IMR-90 (cell line): Measurements from ENCODE around the gene POTEG.
"Not testable (repeated sequence)": the region's sequence is repeated elsewhere in the genome, so short reads cannot be mapped to it uniquely, and the experiment has no call there.

Experiments used
- CEBPB ChIP-seq: IDR thresholded peaks from 2 replicates; pipeline ENCODE4 v1.6.1; 2012; ENCODE audit warnings: low read depth, low read length, improper control_type of control experiment
- CHD1 ChIP-seq: IDR thresholded peaks from 2 replicates; pipeline ENCODE4 v1.6.1; 2012; ENCODE audit warnings: low read depth, low read length, improper control_type of control experiment
- FOS ChIP-seq: fragments of 150-350 bp; IDR thresholded peaks from 2 replicates; pipeline ENCODE4 v1.6.1; 2016; ENCODE audit warnings: low read depth, low read length
- MAFK ChIP-seq: IDR thresholded peaks from 2 replicates; pipeline ENCODE4 v1.6.1; 2012; ENCODE audit warnings: low read depth, low read length, improper control_type of control experiment
- MAZ ChIP-seq: IDR thresholded peaks from 2 replicates; pipeline ENCODE4 v1.6.1; 2012; ENCODE audit warnings: low read depth, mild to moderate bottlenecking, low read length, improper control_type of control experiment, moderate library complexity, borderline replicate concordance
- MXI1 ChIP-seq: IDR thresholded peaks from 2 replicates; pipeline ENCODE4 v1.6.1; 2012; ENCODE audit warnings: low read depth, mild to moderate bottlenecking, low read length, moderate library complexity, borderline replicate concordance
- POLR2A ChIP-seq: IDR thresholded peaks from 2 replicates; pipeline ENCODE4 v1.6.1; 2012; ENCODE audit warnings: mild to moderate bottlenecking, low read depth, low read length
- RAD21 ChIP-seq: IDR thresholded peaks from 2 replicates; pipeline ENCODE4 v1.6.1; 2012; ENCODE audit warnings: low read length, improper control_type of control experiment
- RCOR1 ChIP-seq: IDR thresholded peaks from 2 replicates; pipeline ENCODE4 v1.6.1; 2012; ENCODE audit warnings: mild to moderate bottlenecking, low read length, improper control_type of control experiment; ENCODE audit not compliant: insufficient replicate concordance
- RFX5 ChIP-seq: IDR thresholded peaks from 2 replicates; pipeline ENCODE4 v1.8.0; 2012; ENCODE audit warnings: low read depth, mild to moderate bottlenecking, low read length, moderate library complexity
- SMC3 ChIP-seq: fragments of 150-350 bp; IDR thresholded peaks from 2 replicates; pipeline ENCODE4 v1.6.1; 2016; ENCODE audit warnings: low read depth, mild to moderate bottlenecking, antibody characterized with exemption, low read length, moderate library complexity
- TF ChIP-seq, protein P1 (sequence below): conservative IDR thresholded peaks from 2 replicates; pipeline ENCODE4 v1.5.1; 2012; ENCODE audit warnings: mild to moderate bottlenecking, low read depth, low read length, improper control_type of control experiment
- TF ChIP-seq, protein P2 (sequence below): fragments of 150-350 bp; IDR thresholded peaks from 2 replicates; pipeline ENCODE4 v1.6.1; 2017; ENCODE audit warnings: mild to moderate bottlenecking, antibody characterized with exemption, low read length, low read depth

DNA sequence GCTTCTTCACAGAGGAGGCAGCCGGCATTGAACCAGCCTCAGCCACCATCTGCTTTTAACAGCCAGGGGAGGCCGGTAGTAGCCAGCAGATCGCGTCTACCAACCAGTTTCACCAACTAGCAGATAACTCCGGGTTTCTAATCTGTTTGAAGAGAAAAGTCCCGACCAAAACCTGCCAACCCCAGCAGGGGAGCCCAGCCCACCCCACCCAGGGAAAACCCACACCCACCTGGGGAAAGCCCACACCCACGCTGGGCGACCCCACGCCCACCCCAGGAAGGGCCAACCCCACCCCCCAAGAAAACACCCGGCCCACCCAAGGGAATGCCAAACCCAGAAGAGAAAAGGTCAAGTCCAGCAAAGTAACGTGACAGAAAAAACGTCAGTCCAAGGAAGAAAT is at the start of gene POTEG:
- TF ChIP-seq, protein P1, sequence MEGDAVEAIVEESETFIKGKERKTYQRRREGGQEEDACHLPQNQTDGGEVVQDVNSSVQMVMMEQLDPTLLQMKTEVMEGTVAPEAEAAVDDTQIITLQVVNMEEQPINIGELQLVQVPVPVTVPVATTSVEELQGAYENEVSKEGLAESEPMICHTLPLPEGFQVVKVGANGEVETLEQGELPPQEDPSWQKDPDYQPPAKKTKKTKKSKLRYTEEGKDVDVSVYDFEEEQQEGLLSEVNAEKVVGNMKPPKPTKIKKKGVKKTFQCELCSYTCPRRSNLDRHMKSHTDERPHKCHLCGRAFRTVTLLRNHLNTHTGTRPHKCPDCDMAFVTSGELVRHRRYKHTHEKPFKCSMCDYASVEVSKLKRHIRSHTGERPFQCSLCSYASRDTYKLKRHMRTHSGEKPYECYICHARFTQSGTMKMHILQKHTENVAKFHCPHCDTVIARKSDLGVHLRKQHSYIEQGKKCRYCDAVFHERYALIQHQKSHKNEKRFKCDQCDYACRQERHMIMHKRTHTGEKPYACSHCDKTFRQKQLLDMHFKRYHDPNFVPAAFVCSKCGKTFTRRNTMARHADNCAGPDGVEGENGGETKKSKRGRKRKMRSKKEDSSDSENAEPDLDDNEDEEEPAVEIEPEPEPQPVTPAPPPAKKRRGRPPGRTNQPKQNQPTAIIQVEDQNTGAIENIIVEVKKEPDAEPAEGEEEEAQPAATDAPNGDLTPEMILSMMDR: not testable (repeated sequence)
- not testable (repeated sequence) for TF ChIP-seq POLR2A, CEBPB, FOS, MXI1, MAZ, RFX5, RCOR1, CHD1, SMC3, MAFK, RAD21
- TF ChIP-seq, protein P2, sequence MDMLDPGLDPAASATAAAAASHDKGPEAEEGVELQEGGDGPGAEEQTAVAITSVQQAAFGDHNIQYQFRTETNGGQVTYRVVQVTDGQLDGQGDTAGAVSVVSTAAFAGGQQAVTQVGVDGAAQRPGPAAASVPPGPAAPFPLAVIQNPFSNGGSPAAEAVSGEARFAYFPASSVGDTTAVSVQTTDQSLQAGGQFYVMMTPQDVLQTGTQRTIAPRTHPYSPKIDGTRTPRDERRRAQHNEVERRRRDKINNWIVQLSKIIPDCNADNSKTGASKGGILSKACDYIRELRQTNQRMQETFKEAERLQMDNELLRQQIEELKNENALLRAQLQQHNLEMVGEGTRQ: not testable (repeated sequence)
